HS-5 (cell line): ENCODE data around the gene MYH9.
"Not testable (repeated sequence)": the region's sequence is repeated elsewhere in the genome, so short reads cannot be mapped to it uniquely, and the experiment has no call there.

Experiments
- DNase-seq: peaks from one replicate; pipeline ENCODE4 v3.0.0-alpha.2; 2012; ENCODE audit warnings: low read depth

MYH9 gene

DNA sequence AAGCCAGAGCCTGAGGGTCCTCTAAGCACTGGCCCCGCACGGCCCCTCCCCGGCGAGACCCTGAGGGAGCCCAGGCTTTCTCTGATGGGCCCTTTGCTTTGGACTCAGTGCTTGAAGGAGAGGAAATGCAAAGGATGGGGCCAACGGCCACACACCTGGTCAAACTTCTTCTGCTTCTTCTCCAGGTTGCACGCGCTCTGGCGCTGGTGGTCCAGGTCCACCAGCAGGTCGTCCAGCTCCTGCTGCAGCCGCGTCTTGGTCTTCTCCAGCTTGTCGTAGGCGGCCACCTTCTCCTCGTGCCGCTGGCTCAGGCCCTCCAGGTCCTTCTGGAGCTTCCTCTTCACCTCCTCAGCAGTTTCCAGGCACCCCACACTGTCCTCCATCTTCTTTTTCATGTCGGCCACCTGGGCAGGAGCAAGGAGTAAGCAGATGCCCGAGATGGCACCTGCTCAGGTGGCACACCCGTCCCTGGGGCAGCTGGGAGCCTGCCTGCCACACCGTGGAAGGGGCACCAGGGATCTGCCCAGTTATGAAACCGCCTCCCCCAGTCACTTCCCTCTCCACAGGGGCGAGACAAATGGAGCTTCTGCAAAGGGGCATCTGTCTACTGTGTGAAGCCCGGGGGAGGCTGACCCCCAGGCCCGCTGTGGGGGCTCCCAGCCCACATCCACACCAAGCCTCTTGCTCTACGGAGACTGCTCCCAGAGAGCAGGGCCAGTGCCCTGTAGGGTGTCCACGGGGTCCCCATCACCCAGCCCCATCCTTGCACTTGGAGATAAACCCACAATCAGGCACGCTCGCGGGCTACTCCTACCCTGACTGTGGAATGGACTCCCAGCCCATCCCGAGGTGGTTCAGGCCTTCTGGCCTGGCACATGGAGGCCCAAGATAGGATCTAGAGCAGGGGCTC lies 95.7 kb downstream of the MYH9 start:
- no peak for DNase-seq

- DNase-seq, result not testable (repeated sequence)
Observed at GRCh38 chr22:36290391-36291075, 97.2 kb downstream of the MYH9 start.

DNA sequence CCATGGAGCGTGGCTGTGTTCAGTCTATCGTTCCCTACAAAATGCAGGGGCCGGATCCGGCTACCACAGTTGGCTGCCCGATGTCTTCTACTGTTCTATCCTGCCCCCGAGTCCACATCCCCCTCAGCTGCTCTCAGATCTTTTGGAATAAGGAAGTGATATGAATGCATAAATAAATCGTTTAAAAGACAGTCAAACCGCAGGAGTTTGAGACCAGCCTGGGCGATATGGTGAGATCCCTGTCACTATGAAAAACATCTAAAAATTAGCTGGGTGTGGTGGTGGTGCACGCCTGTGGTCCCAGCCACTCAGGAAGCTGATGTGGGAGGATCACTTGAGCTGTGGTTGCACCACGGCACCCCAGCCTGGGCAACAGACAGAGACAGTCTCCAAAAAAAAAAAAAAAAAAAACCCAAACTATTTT lies 97.8 kb downstream of the MYH9 start:
- DNase-seq, result not testable (repeated sequence)

DNA sequence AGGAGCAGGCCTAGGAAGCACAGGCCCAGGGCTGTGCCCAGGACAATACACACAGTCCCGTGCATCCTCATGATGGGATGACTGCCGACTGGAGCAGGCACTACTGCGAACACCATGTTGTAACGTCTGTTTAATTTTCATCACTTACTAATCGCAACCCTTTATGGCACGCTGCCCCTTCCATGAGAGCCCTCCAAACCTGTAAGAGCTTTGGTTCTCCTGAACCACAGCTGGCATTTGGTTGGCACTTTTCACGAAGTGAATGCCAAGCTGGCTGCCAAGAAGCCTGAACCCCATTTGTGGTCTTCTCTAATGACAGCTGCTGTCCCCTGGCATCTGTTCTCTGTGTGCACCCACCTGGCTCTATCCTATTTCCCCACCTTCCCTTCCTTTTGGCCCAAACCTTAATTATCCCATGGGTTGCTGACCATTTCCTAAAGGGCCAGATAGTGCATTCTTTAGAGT lies 98.3 kb downstream of the MYH9 start:
- no peak for DNase-seq

DNA sequence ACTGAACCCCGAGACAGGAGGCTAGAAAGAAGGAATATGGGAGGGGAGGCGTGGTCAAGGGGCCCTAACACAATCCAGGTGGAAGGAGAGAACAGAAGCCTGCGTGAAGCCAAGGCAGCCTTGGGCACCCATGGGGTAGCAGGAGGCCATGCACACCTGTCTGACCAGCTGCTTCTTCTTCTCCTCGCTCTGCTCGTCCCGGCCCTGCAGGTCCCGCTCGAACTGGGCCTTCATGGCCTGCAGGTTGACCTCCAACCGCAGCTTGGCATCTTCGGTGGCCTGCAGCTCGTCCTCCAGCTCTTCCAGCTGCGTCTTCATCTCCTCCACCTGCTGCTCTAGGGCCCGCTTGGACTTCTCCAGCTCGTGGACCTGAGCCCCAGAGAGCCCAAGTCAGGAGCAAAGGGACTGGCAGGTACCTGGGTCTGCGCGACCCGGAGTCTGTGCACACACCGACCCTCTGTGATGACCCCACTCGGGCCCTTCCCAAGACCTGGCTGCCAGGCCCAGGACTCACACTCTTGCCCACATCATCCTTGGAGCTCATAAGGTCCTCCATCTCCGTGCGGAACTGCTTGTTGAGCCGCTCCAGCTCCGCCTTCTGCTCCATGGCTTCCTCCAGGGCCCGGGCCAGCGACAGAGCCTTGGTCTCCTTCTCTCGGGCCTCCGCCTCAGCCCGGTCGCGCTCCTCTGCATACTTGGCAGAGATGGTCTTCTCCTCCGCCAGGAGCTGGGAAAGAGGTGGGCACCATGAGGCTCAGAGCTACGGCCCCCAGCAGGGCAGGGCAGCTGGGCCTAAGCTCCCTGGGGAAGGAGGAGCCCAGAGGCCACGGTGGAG lies 99.0 kb downstream of the MYH9 start:
- DNase-seq, result no peak

- DNase-seq, result no peak
Observed at GRCh38 chr22:36287881-36288515, 99.8 kb downstream of the MYH9 start.

GRCh38 chr22:36286096-36286957 lies 101.4 kb downstream of the MYH9 start:
- no peak for DNase-seq

- DNase-seq, result no peak
Observed at GRCh38 chr22:36285545-36285944, 102.2 kb downstream of the MYH9 start.

DNA sequence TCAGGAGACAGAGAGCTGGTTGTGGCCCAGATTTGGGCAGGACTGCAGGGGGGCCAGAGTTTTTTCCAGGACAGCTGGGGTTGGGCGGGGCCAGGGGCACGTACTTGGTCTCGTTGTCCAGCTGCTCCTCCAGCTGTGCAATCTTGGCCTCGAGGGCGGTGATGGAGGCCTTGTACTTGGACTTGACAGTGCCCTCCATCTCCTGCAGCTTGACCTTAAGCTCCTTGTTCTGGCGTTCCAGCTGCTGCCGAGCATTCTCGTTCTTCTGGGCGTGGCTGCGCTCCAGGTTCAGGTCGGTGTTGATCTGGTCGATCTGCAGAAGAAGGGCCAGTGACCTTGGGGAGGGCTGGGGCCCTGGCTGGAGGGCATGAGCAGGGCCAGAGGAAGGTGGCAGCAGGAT lies 102.8 kb downstream of the MYH9 start:
- DNase-seq, result no peak

DNA sequence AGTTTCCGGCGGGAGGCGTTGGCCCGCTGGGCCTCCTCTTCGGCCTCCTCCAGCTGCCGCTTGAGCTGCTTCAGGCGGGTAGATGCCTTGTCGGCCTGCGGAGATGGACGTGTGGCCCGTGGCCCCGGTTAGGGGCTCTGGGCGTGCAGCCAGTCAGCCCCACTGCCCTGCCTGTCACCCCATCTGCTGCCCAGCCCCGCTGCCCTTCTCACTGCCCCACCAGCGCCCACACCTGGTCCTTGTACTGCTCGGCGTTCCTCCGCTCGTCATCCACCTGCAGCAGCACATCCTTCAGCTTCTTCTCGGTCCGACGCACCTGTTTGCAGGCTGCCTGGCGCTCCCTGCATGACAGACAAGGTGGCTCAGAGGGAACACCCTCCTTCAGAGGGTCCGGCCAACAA lies 103.6 kb downstream of the MYH9 start:
- DNase-seq, result no peak

GRCh38 chr22:36282328-36282831 lies 105.4 kb downstream of the MYH9 start:
- no peak for DNase-seq

- DNase-seq, result no peak
Observed at GRCh38 chr22:36281781-36282327, 105.9 kb downstream of the MYH9 start.

DNA sequence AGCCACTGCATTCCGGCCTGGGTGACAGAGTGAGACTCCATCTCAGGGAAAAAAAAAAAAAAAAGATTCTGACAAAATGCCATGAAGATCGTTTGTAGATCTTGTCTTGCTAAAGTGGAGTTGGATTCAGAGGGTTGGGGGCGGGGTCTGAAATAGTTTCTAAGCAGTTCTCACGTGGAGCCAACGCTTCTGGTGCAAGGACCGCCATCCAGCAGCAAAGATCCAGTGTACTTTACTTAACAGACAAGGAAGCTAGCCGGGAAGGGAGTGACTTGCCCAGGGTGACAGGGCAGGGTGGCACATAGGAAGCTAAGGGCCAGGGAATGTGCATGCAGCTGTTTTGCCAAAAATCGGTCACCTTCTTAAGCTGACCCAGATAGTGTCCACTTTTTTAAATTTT lies 107.4 kb downstream of the MYH9 start:
- no peak for DNase-seq

DNA sequence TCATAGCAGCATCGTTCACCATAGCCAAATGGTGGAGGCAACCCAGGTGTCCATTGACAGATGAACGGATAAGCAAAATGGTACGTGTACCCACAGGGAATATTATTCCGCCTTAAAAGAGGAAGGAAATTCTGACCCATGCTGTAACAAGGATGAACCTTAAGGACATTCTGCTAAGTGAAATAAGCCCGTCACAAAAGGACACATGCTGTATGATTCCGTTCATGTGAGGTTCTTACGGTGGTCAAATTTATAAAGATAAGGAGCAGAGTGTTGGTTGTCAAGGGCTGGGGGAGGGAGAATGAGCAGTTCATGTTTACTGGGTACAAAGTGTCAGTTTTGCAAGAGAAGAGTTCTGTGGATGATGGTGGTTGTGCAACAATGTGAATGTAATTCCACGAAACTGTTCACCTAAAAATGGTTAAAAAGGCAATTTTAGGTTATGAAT lies 108.5 kb downstream of the MYH9 start:
- DNase-seq, result no peak

DNA sequence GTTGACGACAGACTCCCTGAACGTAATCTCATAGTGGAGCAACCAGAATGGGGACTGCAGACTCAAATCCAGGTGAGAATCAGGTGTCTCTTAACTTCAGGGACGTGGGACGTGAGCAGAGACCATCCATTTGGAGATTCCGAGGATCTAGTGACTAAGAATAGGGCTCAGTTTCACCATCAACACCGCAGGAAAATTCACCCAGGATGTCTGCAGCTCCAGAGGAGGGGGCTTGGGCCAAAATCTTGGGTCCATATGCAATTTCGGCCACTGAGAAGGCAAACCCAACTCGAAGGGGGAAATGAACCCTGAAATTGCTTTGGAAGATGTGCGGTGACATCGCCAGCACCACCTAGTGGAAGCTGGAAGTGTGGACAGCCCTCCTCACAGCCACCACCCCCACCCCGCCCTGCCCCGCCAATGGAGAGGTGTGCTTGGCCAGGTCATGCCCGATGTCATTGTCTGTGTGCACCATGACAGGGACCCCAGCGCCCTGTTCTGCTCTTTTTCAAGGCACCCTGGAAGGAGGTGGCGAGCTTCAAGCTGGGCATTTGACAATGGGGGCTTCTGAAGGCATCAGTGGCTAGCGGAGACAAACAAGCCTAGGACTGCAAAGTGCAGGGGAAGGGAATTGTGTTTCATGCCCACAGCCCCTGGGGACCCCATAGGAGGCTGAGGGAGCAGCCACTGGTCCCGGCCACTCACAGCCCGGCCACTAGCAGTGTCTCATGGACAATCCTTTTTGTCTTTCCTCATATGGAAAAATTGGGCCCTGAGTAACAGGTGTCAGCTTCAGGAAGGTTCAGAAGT lies 110.1 kb downstream of the MYH9 start:
- no peak for DNase-seq

DNA sequence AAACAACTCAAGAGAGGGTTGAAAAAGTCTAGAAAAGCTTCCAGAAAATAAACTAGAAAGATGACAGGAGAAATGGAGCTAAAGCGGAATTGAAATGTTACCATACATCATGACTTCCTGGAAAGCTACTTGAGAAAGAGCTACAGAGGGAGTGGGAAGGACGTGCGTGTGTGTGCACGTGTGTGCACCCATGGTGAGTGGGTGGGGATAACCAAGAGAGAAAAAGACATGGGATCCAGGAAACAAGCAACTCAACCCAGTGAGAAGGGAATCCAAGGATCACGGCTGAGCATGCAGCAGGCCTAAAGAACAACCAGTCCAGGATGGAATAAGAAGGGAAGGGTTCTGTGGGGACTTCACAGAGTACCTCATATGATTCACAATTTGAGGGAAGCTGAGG lies 113.2 kb downstream of the MYH9 start:
- no peak for DNase-seq

GRCh38 chr22:36271951-36272350 lies 115.8 kb downstream of the MYH9 start:
- not testable (repeated sequence) for DNase-seq

GRCh38 chr22:36271231-36271630 lies 116.5 kb downstream of the MYH9 start:
- DNase-seq, result not testable (repeated sequence)

DNA sequence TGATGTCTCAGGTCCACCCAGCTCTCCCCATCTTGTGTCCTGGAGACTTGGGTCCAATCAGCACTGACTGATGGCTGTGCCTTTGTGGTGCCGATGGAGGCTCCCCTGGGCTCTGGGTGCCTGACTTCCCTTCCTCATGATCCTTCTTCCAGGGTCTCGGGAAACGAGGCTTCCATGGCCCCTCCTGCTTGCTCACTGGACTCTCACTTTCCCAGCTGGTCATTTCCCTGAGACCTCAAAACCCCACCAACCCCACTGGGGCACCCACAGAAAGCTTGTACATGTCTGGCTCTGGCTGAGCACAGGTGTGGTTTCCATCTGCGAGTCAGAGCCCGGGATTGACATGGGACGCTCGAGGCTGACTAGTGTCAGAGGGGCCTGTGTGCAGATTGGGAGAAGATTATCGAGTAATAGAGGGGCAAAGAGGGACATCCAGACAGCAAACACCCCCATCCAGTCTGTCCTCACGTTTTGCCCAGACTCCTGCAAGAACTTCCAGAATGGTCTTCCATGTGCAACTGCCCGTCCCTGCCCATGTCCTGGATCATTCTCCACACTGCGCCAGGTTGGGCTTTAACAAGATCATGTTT lies 119.8 kb downstream of the MYH9 start:
- DNase-seq, result no peak
